ENCODE results near the gene ZMYM5. TPM values are rescaled to one million over a fixed set of nuclear protein-coding genes. Genes with fewer than 3 reads are reported as not detected.
A peak's percentile ranks its signal among the peaks of the same experiment; 100 is the strongest.

Gene ZMYM5
- total RNA-seq, 2 donors from 2014 or later, result 10.4 to 12.2 TPM

DNA sequence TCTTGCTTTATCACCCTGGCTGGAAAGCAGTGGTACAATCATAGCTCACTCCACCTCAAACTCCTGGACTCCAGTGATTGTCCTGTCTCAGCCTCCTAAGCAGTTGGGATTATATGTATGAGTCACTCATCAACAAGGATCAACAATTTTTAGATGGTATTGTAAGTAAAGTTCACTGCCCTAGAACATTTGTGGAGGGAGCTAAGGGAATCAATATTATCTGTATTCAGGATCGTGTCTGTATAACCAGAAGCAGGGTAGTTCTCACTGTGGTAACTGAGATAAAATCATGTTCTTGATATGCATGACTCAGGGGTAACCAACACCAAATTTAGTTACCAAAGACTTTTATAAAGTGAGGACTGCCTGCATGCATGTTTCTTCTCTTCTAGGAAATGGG is 27.0 kb downstream of the ZMYM5 start:
- Histone ChIP-seq H3K27me3 (ENCODE audit: control insufficient read depth, insufficient read depth, low read length, poor library complexity, severe bottlenecking) (no peaks in the 10 kb centered on the region), H3K9me3 (ENCODE audit: control insufficient read depth, low read length) (no peaks in the 10 kb centered on the region), H3K9ac (ENCODE audit: extremely low read depth, low read length, poor library complexity, severe bottlenecking) (no peak overlapping the region), H3K27ac (ENCODE audit: low read depth, low read length) (no peak overlapping the region), H3K4me3 (ENCODE audit: low read length) (no peak overlapping the region), H3K4me1 (ENCODE audit: control insufficient read depth, insufficient read depth, low read length) (no peaks in the 10 kb centered on the region), H3K36me3 (ENCODE audit: control insufficient read depth, insufficient read depth, low read length) (peaks cover 67% of the 10 kb centered on the region)
- Mint-ChIP-seq H3K9me3 (no peaks in the 10 kb centered on the region), H3K4me3 (no peak overlapping the region), H3K27ac (no peak overlapping the region), H3K36me3 (ENCODE audit: low read depth) (peaks cover 60% of the 10 kb centered on the region), H3K27me3 (ENCODE audit: insufficient read depth) (no peaks in the 10 kb centered on the region), H3K4me1 (no peaks in the 10 kb centered on the region)
- WGBS, 2 experiments (ENCODE audit: insufficient coverage in 1 of 2, insufficient read length in 1 of 2), result 92% methylated on average over 1 of the region's 1 CpG
- TF ChIP-seq, protein P1, sequence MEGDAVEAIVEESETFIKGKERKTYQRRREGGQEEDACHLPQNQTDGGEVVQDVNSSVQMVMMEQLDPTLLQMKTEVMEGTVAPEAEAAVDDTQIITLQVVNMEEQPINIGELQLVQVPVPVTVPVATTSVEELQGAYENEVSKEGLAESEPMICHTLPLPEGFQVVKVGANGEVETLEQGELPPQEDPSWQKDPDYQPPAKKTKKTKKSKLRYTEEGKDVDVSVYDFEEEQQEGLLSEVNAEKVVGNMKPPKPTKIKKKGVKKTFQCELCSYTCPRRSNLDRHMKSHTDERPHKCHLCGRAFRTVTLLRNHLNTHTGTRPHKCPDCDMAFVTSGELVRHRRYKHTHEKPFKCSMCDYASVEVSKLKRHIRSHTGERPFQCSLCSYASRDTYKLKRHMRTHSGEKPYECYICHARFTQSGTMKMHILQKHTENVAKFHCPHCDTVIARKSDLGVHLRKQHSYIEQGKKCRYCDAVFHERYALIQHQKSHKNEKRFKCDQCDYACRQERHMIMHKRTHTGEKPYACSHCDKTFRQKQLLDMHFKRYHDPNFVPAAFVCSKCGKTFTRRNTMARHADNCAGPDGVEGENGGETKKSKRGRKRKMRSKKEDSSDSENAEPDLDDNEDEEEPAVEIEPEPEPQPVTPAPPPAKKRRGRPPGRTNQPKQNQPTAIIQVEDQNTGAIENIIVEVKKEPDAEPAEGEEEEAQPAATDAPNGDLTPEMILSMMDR (conservative IDR thresholded peaks at IDR 0.05), result no peak
- no peak for DNase-seq

DNA sequence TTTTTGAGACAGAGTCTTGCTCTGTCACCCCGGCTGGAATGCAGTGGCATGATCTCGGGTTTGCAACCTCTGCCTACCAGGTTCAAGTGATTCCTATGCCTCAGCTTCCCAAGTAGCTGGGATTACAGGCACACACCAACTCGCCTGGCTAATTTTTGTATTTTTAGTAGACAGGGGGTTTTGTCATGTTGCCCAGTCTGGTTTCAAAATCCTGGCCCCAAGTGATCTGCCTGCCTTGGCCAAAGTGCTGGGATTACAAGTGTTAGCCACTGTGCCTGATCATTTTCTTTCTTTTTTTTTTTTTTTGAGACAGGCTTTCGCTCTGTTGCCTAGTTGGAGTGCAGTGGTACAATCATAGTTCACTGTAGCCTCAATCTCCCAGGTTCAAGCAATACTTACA is 28.7 kb downstream of the ZMYM5 start:
- no peak overlapping the region for H3K4me3 ChIP-seq (ENCODE audit: low read length)
- Mint-ChIP-seq H3K4me3 (no peak overlapping the region), H3K4me1 (no peaks in the 10 kb centered on the region), H3K9me3 (no peaks in the 10 kb centered on the region), H3K27me3 (ENCODE audit: insufficient read depth) (no peaks in the 10 kb centered on the region), H3K36me3 (ENCODE audit: low read depth) (peaks cover 64% of the 10 kb centered on the region), H3K27ac (no peak overlapping the region)
- no peaks in the 10 kb centered on the region for H3K27me3 ChIP-seq (ENCODE audit: control insufficient read depth, insufficient read depth, low read length, poor library complexity, severe bottlenecking)
- no peaks in the 10 kb centered on the region for H3K4me1 ChIP-seq (ENCODE audit: control insufficient read depth, insufficient read depth, low read length)
- peaks cover 67% of the 10 kb centered on the region for H3K36me3 ChIP-seq (ENCODE audit: control insufficient read depth, insufficient read depth, low read length)
- TF ChIP-seq, protein P1 (conservative IDR thresholded peaks at IDR 0.05), result no peak
- DNase-seq, result peak; percentile 13
- no peak overlapping the region for H3K27ac ChIP-seq (ENCODE audit: low read depth, low read length)
- H3K9ac ChIP-seq (ENCODE audit: extremely low read depth, low read length, poor library complexity, severe bottlenecking), result no peak overlapping the region
- WGBS, 2 experiments (ENCODE audit: insufficient coverage in 1 of 2, insufficient read length in 1 of 2), result 94 to 96% methylated on average over 4 of the region's 4 CpGs
- H3K9me3 ChIP-seq (ENCODE audit: control insufficient read depth, low read length), result no peaks in the 10 kb centered on the region

DNA sequence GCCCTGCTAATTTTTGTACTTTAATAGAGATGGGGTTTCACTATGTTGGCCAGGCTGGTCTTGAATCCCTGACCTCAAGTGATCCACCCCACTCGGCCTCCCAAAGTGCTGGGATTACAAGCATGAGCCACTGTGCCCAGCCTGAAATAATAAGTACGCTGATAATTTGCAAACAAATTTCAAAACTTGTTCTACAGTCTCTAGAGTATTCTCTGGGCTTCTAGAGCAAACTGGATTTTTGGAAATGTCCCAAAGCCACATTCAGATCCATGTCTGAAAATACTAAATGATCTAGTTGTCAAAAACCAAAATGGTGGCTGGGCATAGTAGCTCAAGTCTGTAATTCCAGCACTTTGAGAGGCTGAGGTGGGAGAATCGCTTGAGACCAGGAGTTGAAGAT is 40.8 kb downstream of the ZMYM5 start:
- H3K4me3 ChIP-seq (ENCODE audit: low read length), result no peak overlapping the region
- Mint-ChIP-seq H3K27ac (no peak overlapping the region), H3K36me3 (ENCODE audit: low read depth) (peaks cover 66% of the 10 kb centered on the region), H3K4me1 (no peaks in the 10 kb centered on the region), H3K27me3 (ENCODE audit: insufficient read depth) (no peaks in the 10 kb centered on the region), H3K4me3 (no peak overlapping the region), H3K9me3 (peaks cover 7% of the 10 kb centered on the region)
- peaks cover 7% of the 10 kb centered on the region for H3K9me3 ChIP-seq (ENCODE audit: control insufficient read depth, low read length)
- H3K4me1 ChIP-seq (ENCODE audit: control insufficient read depth, insufficient read depth, low read length), result no peaks in the 10 kb centered on the region
- peaks cover 47% of the 10 kb centered on the region for H3K36me3 ChIP-seq (ENCODE audit: control insufficient read depth, insufficient read depth, low read length)
- no peak overlapping the region for H3K9ac ChIP-seq (ENCODE audit: extremely low read depth, low read length, poor library complexity, severe bottlenecking)
- TF ChIP-seq, protein P1 (conservative IDR thresholded peaks at IDR 0.05), result no peak
- H3K27ac ChIP-seq (ENCODE audit: low read depth, low read length), result no peak overlapping the region
- WGBS, 2 experiments (ENCODE audit: insufficient coverage in 1 of 2, insufficient read length in 1 of 2), result 89 to 97% methylated on average over 2 to 3 of the region's 3 CpGs
- no peak for DNase-seq
- H3K27me3 ChIP-seq (ENCODE audit: control insufficient read depth, insufficient read depth, low read length, poor library complexity, severe bottlenecking), result no peaks in the 10 kb centered on the region
